HG03095 (cell line): ENCODE measurements around the gene GAS7.

Experiments
- ATAC-seq: cut with Tn5 transposase; IDR thresholded peaks from one replicate; pipeline ENCODE4 v1.9.1; 2021; ENCODE audit warnings: moderate library complexity; ENCODE audit not compliant: unreplicated experiment

Gene GAS7

GRCh38 chr17:9987779-9988585, 210.4 kb downstream of the GAS7 start:
- no peak for ATAC-seq

- no peak for ATAC-seq
Measured at GRCh38 chr17:9986754-9987382, 211.5 kb downstream of the GAS7 start.

- ATAC-seq = no peak
Measured at GRCh38 chr17:9985646-9986045, 212.8 kb downstream of the GAS7 start.

- ATAC-seq = no peak
Measured at GRCh38 chr17:9984768-9985167, 213.6 kb downstream of the GAS7 start.

- no peak for ATAC-seq
Measured at GRCh38 chr17:9982159-9982558, 216.2 kb downstream of the GAS7 start.

GRCh38 chr17:9981344-9981915, 217.0 kb downstream of the GAS7 start:
- no peak for ATAC-seq

- ATAC-seq = no peak
Measured at GRCh38 chr17:9979463-9979995, 218.9 kb downstream of the GAS7 start.

GRCh38 chr17:9977180-9977575, 221.2 kb downstream of the GAS7 start:
- ATAC-seq = no peak

GRCh38 chr17:9976283-9977179, 221.9 kb downstream of the GAS7 start:
- ATAC-seq = no peak

GRCh38 chr17:9974448-9975381, 223.7 kb downstream of the GAS7 start:
- ATAC-seq = no peak

- no peak for ATAC-seq
Measured at GRCh38 chr17:9973669-9974447, 224.5 kb downstream of the GAS7 start.

GRCh38 chr17:9971991-9972390, 226.4 kb downstream of the GAS7 start:
- ATAC-seq = no peak

- ATAC-seq = no peak
Measured at GRCh38 chr17:9969301-9969935, 229.0 kb downstream of the GAS7 start.

GRCh38 chr17:9968881-9969280, 229.5 kb downstream of the GAS7 start:
- no peak for ATAC-seq

- no peak for ATAC-seq
Measured at GRCh38 chr17:9968008-9968407, 230.4 kb downstream of the GAS7 start.

GRCh38 chr17:9959377-9959981, 238.9 kb downstream of the GAS7 start:
- no peak for ATAC-seq

- ATAC-seq = no peak
Measured at GRCh38 chr17:9958586-9959281, 239.7 kb downstream of the GAS7 start.

GRCh38 chr17:9957244-9957643, 241.2 kb downstream of the GAS7 start:
- no peak for ATAC-seq
